Endodermal cell (in vitro differentiated cells): ENCODE results near the gene PREX1. TPM values are rescaled to one million over a fixed set of nuclear protein-coding genes. Genes with fewer than 3 reads are reported as not detected.

Experiments used
- DNase-seq: peaks from one replicate; pipeline ENCODE4 v3.0.0-alpha.2; 2017
- H3K27ac ChIP-seq: 2 replicates; pipeline ENCODE4 v1.5.1; 2013; ENCODE audit warnings: mild to moderate bottlenecking, low read depth, low read length, moderate library complexity
- H3K27me3 ChIP-seq: 2 replicates; pipeline ENCODE4 v1.6.1; 2013; ENCODE audit warnings: mild to moderate bottlenecking, low read length, moderate library complexity; ENCODE audit not compliant: insufficient read depth, control insufficient read depth, poor library complexity, severe bottlenecking
- H3K36me3 ChIP-seq: 2 replicates; pipeline ENCODE4 v1.7.0; 2013; ENCODE audit warnings: mild to moderate bottlenecking, low read length, moderate library complexity; ENCODE audit not compliant: control insufficient read depth, insufficient read depth
- H3K4me1 ChIP-seq: one replicate; pipeline ENCODE4 v1.7.0; 2013; ENCODE audit warnings: low read length; ENCODE audit not compliant: control insufficient read depth, insufficient read depth
- H3K4me3 ChIP-seq: 2 replicates; pipeline ENCODE4 v1.5.1; 2013; ENCODE audit warnings: mild to moderate bottlenecking, low read length, moderate library complexity
- H3K9ac ChIP-seq: 2 replicates; pipeline ENCODE4 v1.6.1; 2013; ENCODE audit warnings: mild to moderate bottlenecking, low read length, moderate library complexity; ENCODE audit not compliant: poor library complexity, severe bottlenecking; ENCODE audit errors: extremely low read depth
- H3K9me3 ChIP-seq: 2 replicates; pipeline ENCODE4 v1.6.1; 2013; ENCODE audit warnings: mild to moderate bottlenecking, low read length, moderate library complexity; ENCODE audit not compliant: control insufficient read depth
- H3K27ac Mint-ChIP-seq: 2 replicates; pipeline ENCODE4 v1.8.0; 2020; ENCODE audit warnings: mixed read lengths
- H3K27me3 Mint-ChIP-seq: 2 replicates; pipeline ENCODE4 v1.8.0; 2021; ENCODE audit warnings: mild to moderate bottlenecking, mixed read lengths; ENCODE audit not compliant: insufficient read depth
- H3K36me3 Mint-ChIP-seq: 2 replicates; pipeline ENCODE4 v1.8.0; 2020; ENCODE audit warnings: low read depth, mixed read lengths
- H3K4me1 Mint-ChIP-seq: 2 replicates; pipeline ENCODE4 v1.8.0; 2020; ENCODE audit warnings: mixed read lengths
- H3K4me3 Mint-ChIP-seq: 2 replicates; pipeline ENCODE4 v1.8.0; 2020; ENCODE audit warnings: mild to moderate bottlenecking, moderate library complexity, mixed read lengths
- H3K9me3 Mint-ChIP-seq: 2 replicates; pipeline ENCODE4 v1.8.0; 2020; ENCODE audit warnings: mild to moderate bottlenecking, mixed read lengths
- CTCF ChIP-seq: fragments of 200-600 bp; sonication (generic); conservative IDR thresholded peaks from 2 replicates; pipeline ENCODE4 v1.5.0; 2021; ENCODE audit warnings: antibody characterized with exemption, mild to moderate bottlenecking
- WGBS, 2 experiments: methylation state at CpG; one replicate each; pipeline versions ENCODE4 v1.1.5 to v1.1.7; 2013; ENCODE audit warnings: missing lambda C conversion rate in 2 of 2, mixed read lengths in 1 of 2; ENCODE audit not compliant: insufficient coverage in 1 of 2, insufficient read length in 1 of 2; 5-methylcytosine and 5-hydroxymethylcytosine counted together
- total RNA-seq, 2 donors: library from RNA; stranded (reverse); fragmentation: NEBNext Ultra II Directional in 1 of 2; extraction: Animal tissue kit (Norgen Biotek cat#: 25700) in 1 of 2; gene quantifications; 2 replicates in 1 of 2; 3 replicates in 1 of 2; pipeline ENCODE4 v1.2.1, GENCODE V29; 2021

Gene PREX1
- total RNA-seq, 2 donors from 2014 or later, result 65.3 to 70.5 TPM

DNA sequence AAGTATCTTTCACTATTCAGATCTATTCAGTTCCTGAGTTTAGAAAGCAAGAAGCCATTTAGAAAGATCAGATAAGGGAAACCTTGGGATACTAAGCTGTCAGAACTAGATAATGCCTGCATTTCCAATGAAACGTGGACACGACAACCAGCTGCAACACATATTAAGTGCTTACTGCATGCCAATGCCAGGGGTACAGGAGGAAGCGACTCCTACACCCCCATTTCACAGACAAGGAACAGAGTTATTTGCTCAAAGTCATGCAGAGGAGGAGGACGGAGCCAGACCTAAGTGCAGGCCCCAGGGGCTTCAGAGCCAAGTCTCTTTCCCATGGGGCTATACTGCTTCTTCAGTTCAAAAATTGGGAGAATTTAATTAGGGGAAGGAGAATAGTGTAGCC lies 62.4 kb downstream of the PREX1 start:
- Mint-ChIP-seq H3K27me3 (no peaks in the 10 kb centered on the region), H3K4me1 (peaks cover 17% of the 10 kb centered on the region), H3K9me3 (peaks cover 24% of the 10 kb centered on the region), H3K27ac (no peak overlapping the region), H3K36me3 (peaks cover 34% of the 10 kb centered on the region), H3K4me3 (no peak overlapping the region)
- Histone ChIP-seq H3K27ac (no peak overlapping the region), H3K4me1 (no peaks in the 10 kb centered on the region), H3K9me3 (peaks cover 21% of the 10 kb centered on the region), H3K36me3 (peaks cover 15% of the 10 kb centered on the region), H3K9ac (no peak overlapping the region), H3K27me3 (no peaks in the 10 kb centered on the region), H3K4me3 (peak overlapping the region; percentile 5)
- TF ChIP-seq CTCF, result no peak
- WGBS, 2 experiments, result 89 to 97% methylated on average over 4 of the region's 4 CpGs
- DNase-seq, result no peak

DNA sequence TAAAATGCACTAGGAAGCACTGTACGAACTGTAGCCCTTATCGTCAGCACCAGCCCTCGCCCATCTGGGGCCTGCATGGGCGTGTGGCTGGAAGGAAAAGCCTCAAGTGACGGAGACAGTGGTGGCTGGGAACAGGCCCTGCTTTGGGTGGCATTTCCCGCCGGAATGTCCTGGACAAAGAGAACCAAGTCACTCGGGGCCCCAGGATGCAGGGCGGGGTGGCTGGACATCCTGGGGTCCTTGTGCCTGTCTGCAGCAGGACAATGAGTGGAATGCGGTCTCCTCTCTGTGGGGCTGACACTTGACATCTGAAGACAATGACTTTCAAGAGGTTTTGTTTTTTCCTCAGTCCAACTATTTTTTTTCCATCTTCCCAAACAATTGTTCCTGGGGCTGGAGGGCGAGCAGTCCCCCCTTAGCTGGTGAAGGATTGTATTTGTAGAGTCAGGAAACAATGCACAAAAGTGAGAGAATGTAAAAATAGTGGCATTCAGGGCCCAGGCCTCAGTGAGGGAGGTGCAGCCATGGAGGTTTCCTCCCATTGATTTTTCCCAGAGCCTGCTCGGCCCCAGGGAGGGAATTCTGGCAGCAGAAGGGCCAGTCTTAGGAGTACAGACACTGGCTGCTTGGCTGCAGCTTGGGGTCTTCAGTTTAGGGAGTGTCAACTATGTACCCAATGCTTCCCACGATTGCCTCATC lies 64.4 kb downstream of the PREX1 start:
- H3K27ac ChIP-seq, result peak overlapping the region; percentile 99
- H3K27me3 Mint-ChIP-seq, result no peaks in the 10 kb centered on the region
- no peak overlapping the region for H3K9ac ChIP-seq
- H3K4me3 ChIP-seq, result no peak overlapping the region
- H3K4me3 Mint-ChIP-seq, result no peak overlapping the region
- H3K4me1 Mint-ChIP-seq, result peaks cover 16% of the 10 kb centered on the region
- TF ChIP-seq CTCF, result no peak
- 63 to 89% methylated on average over 11 to 13 of the region's 13 CpGs for WGBS, 2 experiments
- peak overlapping the region; percentile 75 for H3K27ac Mint-ChIP-seq
- H3K9me3 ChIP-seq, result peaks cover 21% of the 10 kb centered on the region
- peaks cover 15% of the 10 kb centered on the region for H3K36me3 ChIP-seq
- H3K36me3 Mint-ChIP-seq, result peaks cover 31% of the 10 kb centered on the region
- DNase-seq, result no peak
- H3K27me3 ChIP-seq, result no peaks in the 10 kb centered on the region
- H3K4me1 ChIP-seq, result no peaks in the 10 kb centered on the region
- H3K9me3 Mint-ChIP-seq, result peaks cover 24% of the 10 kb centered on the region

- Mint-ChIP-seq H3K36me3 (peaks cover 28% of the 10 kb centered on the region), H3K9me3 (peaks cover 21% of the 10 kb centered on the region), H3K4me3 (no peak overlapping the region), H3K27ac (no peak overlapping the region), H3K27me3 (no peaks in the 10 kb centered on the region), H3K4me1 (peaks cover 16% of the 10 kb centered on the region)
- Histone ChIP-seq H3K4me1 (no peaks in the 10 kb centered on the region), H3K27ac (no peak overlapping the region), H3K9me3 (peaks cover 21% of the 10 kb centered on the region), H3K27me3 (no peaks in the 10 kb centered on the region), H3K4me3 (no peak overlapping the region), H3K9ac (no peak overlapping the region), H3K36me3 (peaks cover 16% of the 10 kb centered on the region)
- WGBS, 2 experiments, result 97% methylated on average over 3 of the region's 3 CpGs
- no peak for TF ChIP-seq CTCF
- no peak for DNase-seq
Measured at GRCh38 chr20:48761874-48762273, 65.9 kb downstream of the PREX1 start.
